ENCODE data around the gene EIF3A.

The EIF3A gene

GRCh38 chr10:119049361-119049760, 31.3 kb downstream of the EIF3A start:
- Histone ChIP-seq H3K4me1 (ENCODE audit: control insufficient read depth, low read length) (peaks cover 69% of the 10 kb centered on the region), H3K4me3 (ENCODE audit: low read length) (peak overlapping the region; percentile 61), H4K20me1 (ENCODE audit: control insufficient read depth, insufficient read depth, low read depth, low read length) (peaks cover 33% of the 10 kb centered on the region), H3K9me2 (replicated peaks; ENCODE audit: control insufficient read depth, low read length) (no peaks in the 10 kb centered on the region), H3K27me3 (ENCODE audit: control insufficient read depth, low read length) (no peaks in the 10 kb centered on the region), H3K27ac (ENCODE audit: low read depth, low read length) (peak overlapping the region; percentile 80), H3K4me2 (ENCODE audit: low read length) (peak overlapping the region; percentile 59), H3F3A (ENCODE audit: control insufficient read depth, insufficient read depth) (peaks cover 39% of the 10 kb centered on the region), H3K36me3 (ENCODE audit: control insufficient read depth, low read length) (peaks cover 99% of the 10 kb centered on the region), H3K9me3 (ENCODE audit: control insufficient read depth, insufficient read depth, low read length) (no peaks in the 10 kb centered on the region), H3K79me2 (ENCODE audit: control insufficient read depth, low read length) (peaks cover 98% of the 10 kb centered on the region)
- no peak for TF ChIP-seq CTCF (IDR thresholded peaks at IDR 0.05; ENCODE audit: low read depth, low read length, poor library complexity, severe bottlenecking)
- no peak for TF ChIP-seq EZH2phosphoT487 (IDR thresholded peaks at IDR 0.05; ENCODE audit: borderline replicate concordance, low read length)

- H3F3A ChIP-seq (ENCODE audit: control insufficient read depth, insufficient read depth) = peaks cover 22% of the 10 kb centered on the region
- H3K27me3 ChIP-seq (ENCODE audit: control insufficient read depth, low read length) = no peaks in the 10 kb centered on the region
- no peaks in the 10 kb centered on the region for H3K9me3 ChIP-seq (ENCODE audit: control insufficient read depth, insufficient read depth, low read length)
- H3K4me3 ChIP-seq (ENCODE audit: low read length) = no peak overlapping the region
- H4K20me1 ChIP-seq (ENCODE audit: control insufficient read depth, insufficient read depth, low read depth, low read length) = peaks cover 33% of the 10 kb centered on the region
- H3K36me3 ChIP-seq (ENCODE audit: control insufficient read depth, low read length) = peaks cover 99% of the 10 kb centered on the region
- no peak overlapping the region for H3K27ac ChIP-seq (ENCODE audit: low read depth, low read length)
- peaks cover 100% of the 10 kb centered on the region for H3K79me2 ChIP-seq (ENCODE audit: control insufficient read depth, low read length)
- peaks cover 45% of the 10 kb centered on the region for H3K4me1 ChIP-seq (ENCODE audit: control insufficient read depth, low read length)
- no peak overlapping the region for H3K4me2 ChIP-seq (ENCODE audit: low read length)
- H3K9me2 ChIP-seq (replicated peaks; ENCODE audit: control insufficient read depth, low read length) = no peaks in the 10 kb centered on the region
- TF ChIP-seq EZH2phosphoT487 (IDR thresholded peaks at IDR 0.05; ENCODE audit: borderline replicate concordance, low read length) (no peak), CTCF (IDR thresholded peaks at IDR 0.05; ENCODE audit: low read depth, low read length, poor library complexity, severe bottlenecking) (no peak)
These were observed 35.1 kb downstream of the EIF3A start for GRCh38 chr10:119045561-119045960.

GRCh38 chr10:119042169-119042568, 38.4 kb downstream of the EIF3A start:
- H3F3A ChIP-seq (ENCODE audit: control insufficient read depth, insufficient read depth) = peaks cover 25% of the 10 kb centered on the region
- no peaks in the 10 kb centered on the region for H3K27me3 ChIP-seq (ENCODE audit: control insufficient read depth, low read length)
- no peak overlapping the region for H3K4me2 ChIP-seq (ENCODE audit: low read length)
- peaks cover 98% of the 10 kb centered on the region for H3K36me3 ChIP-seq (ENCODE audit: control insufficient read depth, low read length)
- peaks cover 11% of the 10 kb centered on the region for H3K4me1 ChIP-seq (ENCODE audit: control insufficient read depth, low read length)
- H3K79me2 ChIP-seq (ENCODE audit: control insufficient read depth, low read length) = peaks cover 97% of the 10 kb centered on the region
- H3K4me3 ChIP-seq (ENCODE audit: low read length) = no peak overlapping the region
- no peaks in the 10 kb centered on the region for H3K9me2 ChIP-seq (replicated peaks; ENCODE audit: control insufficient read depth, low read length)
- H3K27ac ChIP-seq (ENCODE audit: low read depth, low read length) = no peak overlapping the region
- H4K20me1 ChIP-seq (ENCODE audit: control insufficient read depth, insufficient read depth, low read depth, low read length) = peaks cover 26% of the 10 kb centered on the region; the same call in 1 of the 2 replicates
- no peaks in the 10 kb centered on the region for H3K9me3 ChIP-seq (ENCODE audit: control insufficient read depth, insufficient read depth, low read length)
- no peak for TF ChIP-seq EZH2phosphoT487 (IDR thresholded peaks at IDR 0.05; ENCODE audit: borderline replicate concordance, low read length)
- TF ChIP-seq CTCF (IDR thresholded peaks at IDR 0.05; ENCODE audit: low read depth, low read length, poor library complexity, severe bottlenecking) = no peak
